ENCODE data around the gene GALNT13. TPM values are rescaled to one million over a fixed set of nuclear protein-coding genes. Genes with fewer than 3 reads are reported as not detected.

The GALNT13 gene
- total and polyA plus RNA-seq, 3 donors from 2014 or later, result 0.55 to 2.2 (median 0.92) TPM

DNA sequence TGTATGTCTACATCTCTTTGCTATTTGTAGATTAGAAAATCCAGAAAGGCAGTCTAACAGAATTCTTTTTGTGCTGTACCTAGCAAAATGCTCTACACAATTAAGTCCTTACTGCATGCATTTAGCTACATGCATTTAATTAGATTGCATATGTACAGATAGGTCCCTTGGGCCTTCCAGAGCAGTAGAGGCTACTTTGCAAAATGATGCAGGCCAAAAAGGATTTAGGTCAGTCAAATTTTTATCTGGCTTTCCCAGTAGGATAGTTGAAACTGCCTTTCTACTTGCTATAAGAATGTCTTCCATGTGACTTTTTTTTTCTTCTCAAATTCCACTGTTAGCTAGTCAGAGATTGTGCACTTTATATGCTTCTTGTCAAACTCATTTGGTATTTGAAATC, 19.3 kb downstream of the GALNT13 start:
- no peak overlapping the region for H3K4me3 ChIP-seq
- no peaks in the 10 kb centered on the region for H3K4me1 ChIP-seq
- intact Hi-C loops (cut with DNase I; ENCODE audit: low total_unique reads), result no loop called here
- TF ChIP-seq POLR2A (IDR thresholded peaks at IDR 0.05) (no peak), CTCF (IDR thresholded peaks at IDR 0.05) (no peak)
- no peaks in the 10 kb centered on the region for H3K9me3 ChIP-seq
- no peak overlapping the region for H3K27ac ChIP-seq
- no peaks in the 10 kb centered on the region for H3K27me3 ChIP-seq
- H3K36me3 ChIP-seq (ENCODE audit: low read depth, missing control alignments), result no peaks in the 10 kb centered on the region
- no peak for DNase-seq

DNA sequence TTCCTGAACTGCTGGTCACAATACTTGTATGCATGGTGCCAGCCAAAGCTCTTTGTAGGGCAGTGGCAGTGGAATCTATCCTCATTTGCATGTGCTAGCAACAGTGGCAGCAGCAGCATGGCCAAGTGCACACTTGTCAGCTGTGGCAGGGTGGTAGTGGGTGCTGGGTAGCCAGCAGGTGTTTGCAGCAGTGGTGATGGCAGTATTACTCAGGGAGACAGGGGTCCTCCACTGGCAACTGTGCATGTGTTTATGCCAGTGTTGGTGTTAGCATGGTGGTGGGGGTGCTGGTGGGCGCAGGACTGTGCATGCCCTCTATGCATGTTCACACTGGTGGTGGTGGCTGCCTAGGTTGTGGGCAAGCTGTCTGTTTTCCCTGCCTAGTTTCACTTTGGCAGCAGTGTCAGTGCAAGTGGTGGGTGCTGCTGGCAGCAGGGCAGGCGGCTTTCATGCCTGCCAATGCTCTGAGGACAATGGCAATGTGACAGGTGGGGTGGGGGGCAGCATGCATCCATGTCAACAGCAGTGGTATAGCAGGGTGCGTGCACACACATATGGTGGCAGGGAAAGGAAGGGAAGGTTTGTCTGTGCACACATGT, 41.2 kb downstream of the GALNT13 start:
- DNase-seq, result no peak

GRCh38 chr2:153917570-153917969, 45.8 kb downstream of the GALNT13 start:
- H3K27ac ChIP-seq, result no peak overlapping the region
- no peak for DNase-seq
- H3K4me1 ChIP-seq, result no peaks in the 10 kb centered on the region
- no peaks in the 10 kb centered on the region for H3K27me3 ChIP-seq
- no peaks in the 10 kb centered on the region for H3K36me3 ChIP-seq (ENCODE audit: low read depth, missing control alignments)
- TF ChIP-seq POLR2A (IDR thresholded peaks at IDR 0.05), result no peak
- no peak for TF ChIP-seq CTCF (IDR thresholded peaks at IDR 0.05)
- H3K4me3 ChIP-seq, result no peak overlapping the region
- intact Hi-C loops (cut with DNase I; ENCODE audit: low total_unique reads), result no loop called here
- H3K9me3 ChIP-seq, result no peaks in the 10 kb centered on the region

More for the DNA sequence above, 41.2 kb downstream of the GALNT13 start:
- intact Hi-C loops (cut with DNase I; ENCODE audit: low total_unique reads), result no loop called here
- no peak overlapping the region for H3K4me3 ChIP-seq
- H3K27ac ChIP-seq, result no peak overlapping the region
- no peaks in the 10 kb centered on the region for H3K9me3 ChIP-seq
- TF ChIP-seq POLR2A (IDR thresholded peaks at IDR 0.05) (no peak), CTCF (IDR thresholded peaks at IDR 0.05) (no peak)
- H3K27me3 ChIP-seq, result no peaks in the 10 kb centered on the region
- no peaks in the 10 kb centered on the region for H3K4me1 ChIP-seq
- H3K36me3 ChIP-seq (ENCODE audit: low read depth, missing control alignments), result no peaks in the 10 kb centered on the region
- WGBS, 2 donors, result 85 to 89% methylated on average over 3 of the region's 3 CpGs

- H3K4me1 ChIP-seq, result no peaks in the 10 kb centered on the region
- TF ChIP-seq CTCF (IDR thresholded peaks at IDR 0.05) (no peak), POLR2A (IDR thresholded peaks at IDR 0.05) (no peak)
- intact Hi-C loops (cut with DNase I; ENCODE audit: low total_unique reads), result no loop called here
- H3K27me3 ChIP-seq, result no peaks in the 10 kb centered on the region
- H3K4me3 ChIP-seq, result no peak overlapping the region
- no peaks in the 10 kb centered on the region for H3K9me3 ChIP-seq
- no peak for DNase-seq
- H3K27ac ChIP-seq, result no peak overlapping the region
- no peaks in the 10 kb centered on the region for H3K36me3 ChIP-seq (ENCODE audit: low read depth, missing control alignments)
Measured at GRCh38 chr2:153935511-153935910, 63.8 kb downstream of the GALNT13 start.

DNA sequence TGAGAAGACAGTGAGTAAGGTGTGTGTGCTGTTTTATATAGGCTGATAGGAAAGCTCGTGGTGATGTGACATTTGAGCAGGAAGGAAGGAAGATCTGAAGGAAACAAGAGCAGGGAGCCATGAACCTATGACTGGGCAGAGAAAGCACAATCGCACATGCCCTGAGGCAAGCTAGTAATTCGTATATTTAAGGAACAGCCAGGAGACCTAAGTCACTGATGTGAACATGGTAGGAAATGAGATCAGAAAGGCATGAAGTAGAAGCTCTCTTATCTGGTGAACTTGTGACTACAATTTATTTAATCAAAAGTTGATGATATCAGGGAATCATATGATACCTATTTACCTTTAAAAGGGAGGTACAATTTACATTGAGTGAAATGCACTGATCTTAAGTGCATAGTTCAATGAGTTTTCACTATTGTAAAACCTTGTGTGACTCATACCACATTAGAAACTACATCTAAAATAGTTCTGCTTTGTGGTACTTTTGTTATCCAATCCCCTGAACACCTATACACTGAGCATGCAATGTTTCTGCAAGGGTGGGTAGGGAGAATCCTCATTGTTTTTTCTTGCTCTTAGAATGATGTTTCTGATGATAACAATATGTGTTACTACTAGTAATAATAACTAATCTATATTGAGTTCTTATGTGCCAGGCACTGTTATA, 67.5 kb downstream of the GALNT13 start:
- intact Hi-C loops (cut with DNase I; ENCODE audit: low total_unique reads), result no loop called here
- no peak for TF ChIP-seq POLR2A (IDR thresholded peaks at IDR 0.05)
- TF ChIP-seq CTCF (IDR thresholded peaks at IDR 0.05), result no peak
- H3K4me3 ChIP-seq, result no peak overlapping the region

More for the DNA sequence above, 67.5 kb downstream of the GALNT13 start:
- WGBS, 2 donors, result 81 to 86% methylated on average over 3 of the region's 3 CpGs
- Histone ChIP-seq H3K36me3 (ENCODE audit: low read depth, missing control alignments) (no peaks in the 10 kb centered on the region), H3K9me3 (no peaks in the 10 kb centered on the region), H3K27me3 (no peaks in the 10 kb centered on the region), H3K4me1 (no peaks in the 10 kb centered on the region), H3K27ac (no peak overlapping the region)
- no peak for DNase-seq

All from testis (tissue), 3 donors.